GM19452 (cell line): ENCODE measurements around the gene PACRG.

Experiments
- ATAC-seq: cut with Tn5 transposase; IDR thresholded peaks from one replicate; pipeline ENCODE4 v1.9.1; 2021; ENCODE audit not compliant: unreplicated experiment

Gene PACRG

GRCh38 chr6:163165922-163166321 lies 438.1 kb downstream of the PACRG start:
- no peak for ATAC-seq

GRCh38 chr6:163166507-163166906 lies 438.7 kb downstream of the PACRG start:
- no peak for ATAC-seq

GRCh38 chr6:163169521-163169920 lies 441.7 kb downstream of the PACRG start:
- no peak for ATAC-seq

GRCh38 chr6:163170294-163170883 lies 442.6 kb downstream of the PACRG start:
- ATAC-seq, result peak; percentile 80

- no peak for ATAC-seq
Observed at GRCh38 chr6:163173741-163174140, 446.0 kb downstream of the PACRG start.

- no peak for ATAC-seq
Observed at GRCh38 chr6:163175301-163175700, 447.5 kb downstream of the PACRG start.

GRCh38 chr6:163176097-163176496 lies 448.3 kb downstream of the PACRG start:
- ATAC-seq, result no peak

- ATAC-seq, result no peak
Observed at GRCh38 chr6:163177007-163177406, 449.2 kb downstream of the PACRG start.

GRCh38 chr6:163177892-163178420 lies 450.2 kb downstream of the PACRG start:
- no peak for ATAC-seq

GRCh38 chr6:163179061-163179460 lies 451.3 kb downstream of the PACRG start:
- ATAC-seq, result no peak

GRCh38 chr6:163179721-163180120 lies 451.9 kb downstream of the PACRG start:
- no peak for ATAC-seq

GRCh38 chr6:163180874-163181541 lies 453.2 kb downstream of the PACRG start:
- no peak for ATAC-seq

GRCh38 chr6:163181666-163182180 lies 453.9 kb downstream of the PACRG start:
- no peak for ATAC-seq

- ATAC-seq, result no peak
Observed at GRCh38 chr6:163182696-163183095, 454.9 kb downstream of the PACRG start.

GRCh38 chr6:163183806-163184205 lies 456.0 kb downstream of the PACRG start:
- ATAC-seq, result no peak

- ATAC-seq, result no peak
Observed at GRCh38 chr6:163185744-163186143, 458.0 kb downstream of the PACRG start.

GRCh38 chr6:163186527-163186926 lies 458.8 kb downstream of the PACRG start:
- no peak for ATAC-seq

- ATAC-seq, result no peak
Observed at GRCh38 chr6:163187201-163187600, 459.4 kb downstream of the PACRG start.

- no peak for ATAC-seq
Observed at GRCh38 chr6:163187606-163188005, 459.8 kb downstream of the PACRG start.

GRCh38 chr6:163188746-163189145 lies 461.0 kb downstream of the PACRG start:
- no peak for ATAC-seq

- ATAC-seq, result no peak
Observed at GRCh38 chr6:163189609-163190008, 461.8 kb downstream of the PACRG start.

GRCh38 chr6:163190786-163191185 lies 463.0 kb downstream of the PACRG start:
- no peak for ATAC-seq
